Stimulated activated CD8-positive, alpha-beta memory T cell treated with anti-CD3 and anti-CD28 coated beads, Interleukin-7, amount 100 ng/mL, for 1 hour (primary cell): ENCODE data around the gene HDLBP.
A peak's percentile ranks its signal among the peaks of the same experiment; 100 is the strongest.
"Not testable (repeated sequence)": the region's sequence is repeated elsewhere in the genome, so short reads cannot be mapped to it uniquely, and the experiment has no call there.

Experiments used
- DNase-seq, 2 donors: peaks; one replicate each; pipeline ENCODE4 v3.0.0-alpha.2; 2020; ENCODE audit warnings: low read depth in 2 of 2

The HDLBP gene

DNA sequence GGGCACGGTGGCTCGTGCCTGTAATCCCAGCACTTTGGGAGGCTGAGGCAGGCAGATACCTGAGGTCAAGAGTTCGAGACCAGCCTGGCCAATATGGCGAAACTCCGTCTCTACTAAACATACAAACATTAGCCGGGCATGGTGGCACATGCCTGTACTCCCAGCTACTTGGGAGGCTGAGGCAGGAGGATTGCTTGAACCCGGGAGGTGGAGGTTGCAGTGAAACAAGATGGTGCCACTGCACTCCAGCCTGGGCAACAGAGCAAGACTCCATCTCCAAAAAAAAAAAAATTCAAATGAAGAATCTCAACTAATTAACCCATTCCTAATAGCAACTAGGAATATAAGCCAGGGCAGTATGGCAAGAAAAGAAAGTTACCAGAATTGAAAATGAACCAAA is 37.2 kb downstream of the HDLBP start:
- not testable (repeated sequence) for DNase-seq

DNA sequence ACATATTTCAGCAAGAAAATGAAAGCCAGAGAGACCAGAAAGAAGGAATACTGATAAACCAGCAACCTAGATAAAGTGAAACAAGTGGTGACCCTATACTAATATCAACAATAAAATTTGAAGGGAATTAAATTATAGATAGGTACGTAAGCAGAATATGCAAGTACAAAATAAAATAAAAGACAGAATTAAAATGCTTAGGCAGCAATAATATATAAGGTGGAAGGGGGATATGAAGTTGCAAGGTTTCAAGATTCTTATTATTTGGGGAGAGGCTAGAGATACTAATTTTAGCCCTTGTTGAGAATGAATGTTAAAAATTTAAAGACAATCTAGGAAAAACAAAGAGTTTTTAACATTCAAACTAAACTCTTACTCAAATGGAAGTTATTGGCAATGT is 39.6 kb downstream of the HDLBP start:
- DNase-seq: no peak

DNA sequence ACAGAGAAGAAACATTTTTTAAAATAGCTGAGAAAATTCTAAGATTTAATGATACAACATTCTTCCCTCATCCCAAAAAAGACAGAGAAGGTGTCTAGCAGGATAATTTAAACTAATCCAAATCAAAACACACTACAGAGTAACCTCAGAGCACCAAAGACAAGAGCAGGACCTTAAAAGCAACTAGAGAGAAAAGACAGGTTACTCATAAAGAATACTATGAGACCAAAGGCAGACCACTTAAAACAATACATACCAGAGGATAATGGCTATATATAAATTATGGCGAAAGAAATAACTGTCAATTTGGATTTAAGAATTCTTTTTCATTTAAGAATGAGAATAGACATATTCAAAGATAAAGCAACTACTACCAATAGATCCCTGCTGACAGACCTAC is 40.0 kb downstream of the HDLBP start:
- DNase-seq: no peak

DNA sequence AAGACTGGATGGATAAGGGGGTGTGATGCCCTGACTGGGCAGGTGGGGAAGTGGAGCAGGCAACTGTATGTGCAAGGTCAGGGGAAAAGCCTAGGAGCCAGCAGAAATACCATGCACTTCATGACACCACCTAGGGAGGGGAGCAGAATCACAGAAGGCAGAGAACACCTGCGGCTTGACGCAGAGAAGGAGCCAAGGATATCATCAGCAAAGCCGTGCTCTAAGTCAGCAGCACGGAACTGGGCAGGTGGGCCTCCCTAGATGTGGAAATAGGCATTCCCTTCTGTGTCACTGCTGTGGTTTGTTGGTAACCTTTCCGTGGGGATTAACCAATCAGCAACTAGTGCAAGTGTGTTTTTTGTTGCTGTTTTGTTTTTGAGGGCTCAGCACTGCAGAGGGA is 41.3 kb downstream of the HDLBP start:
- DNase-seq: no peak

DNA sequence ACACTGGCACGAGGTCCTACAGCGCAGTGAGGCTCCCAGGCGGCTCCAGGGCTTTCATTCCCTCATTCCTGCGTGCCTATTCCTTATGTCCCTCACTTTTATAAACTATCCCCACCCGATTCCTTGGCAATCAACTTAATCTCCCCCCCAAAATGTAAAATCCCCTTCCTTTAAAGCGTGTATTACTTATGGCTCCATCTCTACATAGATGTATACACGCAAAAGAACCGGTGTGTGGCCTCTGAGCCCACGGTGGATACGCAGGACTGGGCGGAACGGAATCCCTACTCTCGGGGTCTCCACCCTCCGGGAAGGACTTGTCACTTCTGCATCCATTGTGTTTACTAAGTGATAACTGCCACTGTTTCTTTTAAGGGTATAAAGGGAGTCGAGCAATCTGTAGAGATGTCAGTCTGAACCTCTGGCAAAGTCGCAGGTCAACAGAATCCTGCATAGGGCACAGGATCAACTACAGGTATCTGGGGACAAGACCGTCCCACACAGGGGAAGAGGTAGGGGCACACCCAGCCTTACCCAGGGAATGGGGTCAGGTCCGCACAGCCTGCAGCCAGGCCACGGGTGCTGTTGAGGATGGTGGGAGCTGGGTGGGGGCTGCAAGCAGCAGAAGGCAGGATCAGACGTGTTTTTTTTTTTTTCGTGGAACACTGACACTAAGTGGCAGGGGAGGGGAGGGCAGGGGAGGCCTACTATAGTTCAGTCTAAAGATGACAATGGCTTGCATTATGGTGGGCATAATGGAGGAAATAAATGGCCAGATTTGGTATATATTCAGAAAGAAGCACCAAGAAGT is 42.1 kb downstream of the HDLBP start:
- DNase-seq: no peak

DNA sequence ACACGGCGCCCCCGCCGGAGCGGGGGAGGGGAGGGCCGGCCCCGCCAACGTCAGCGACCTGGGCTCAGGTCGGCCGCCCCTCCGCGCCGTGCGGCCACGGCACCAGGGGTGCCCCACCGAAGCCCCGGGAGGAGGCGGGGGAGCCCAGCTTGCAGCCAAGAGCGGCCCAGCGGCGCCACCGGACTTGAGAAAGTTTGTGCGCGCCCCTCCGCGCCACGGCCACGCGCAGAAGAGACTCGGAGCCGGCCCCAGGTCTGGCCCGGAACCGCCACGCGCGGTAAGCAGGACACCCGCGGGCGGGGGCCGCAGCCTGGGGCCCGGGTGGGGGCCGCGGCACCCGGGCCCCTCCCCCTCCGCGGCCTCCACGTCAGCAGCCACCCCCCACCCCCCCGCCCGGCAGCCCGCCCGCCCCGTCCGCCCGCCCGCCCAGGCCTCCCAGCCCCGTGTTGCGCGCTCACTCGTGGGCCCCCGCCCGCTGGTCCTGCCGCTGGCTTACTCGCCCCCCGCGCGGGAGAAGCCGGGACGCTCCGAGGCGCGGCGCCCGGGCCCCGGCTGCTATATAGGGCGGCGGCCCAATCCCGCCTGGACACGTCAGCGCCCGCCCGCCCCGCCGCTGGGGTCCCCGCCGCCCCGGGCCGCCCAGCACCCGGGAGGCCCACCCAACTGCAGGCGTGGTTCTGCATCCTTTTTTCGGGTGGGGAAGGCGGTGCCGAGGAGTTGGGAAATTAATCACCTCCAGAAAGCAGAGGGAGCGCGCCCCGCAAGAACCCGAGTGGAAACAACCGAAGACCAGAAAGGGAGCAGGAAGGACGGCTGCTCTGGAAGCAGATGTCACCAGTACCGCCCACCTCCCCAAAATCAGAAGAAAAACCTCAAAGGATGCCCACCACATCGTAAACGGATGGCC is 42.9 kb downstream of the HDLBP start:
- peak; percentile 7 to 10 for DNase-seq

DNA sequence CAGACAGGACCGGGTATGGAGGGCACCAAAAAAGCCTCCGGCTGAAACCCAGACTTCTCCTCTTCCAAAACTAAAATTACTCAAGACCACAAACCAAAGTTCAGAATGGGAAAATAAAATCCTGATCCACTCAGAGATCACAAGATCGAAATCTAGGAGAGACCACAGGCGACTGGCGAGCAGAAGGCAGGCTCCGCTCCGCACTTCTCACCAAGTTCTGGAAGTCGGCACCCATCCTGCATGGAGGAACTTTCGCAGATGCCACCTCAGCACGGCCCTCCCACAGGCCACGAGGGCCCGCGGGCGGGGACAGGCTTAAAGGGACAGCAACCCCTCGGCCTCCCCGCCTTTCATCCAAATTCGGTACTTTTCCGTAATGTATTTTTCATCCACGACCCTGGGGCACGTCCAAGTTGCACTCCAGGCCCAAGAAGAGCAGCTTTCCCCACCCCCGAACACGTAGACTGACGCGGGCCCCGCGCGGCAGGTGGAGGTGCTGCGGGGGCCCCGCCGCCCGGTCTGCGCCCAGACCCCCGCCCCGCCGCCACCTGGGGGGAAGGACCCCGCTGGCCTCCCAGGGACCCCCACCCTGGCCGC is 43.7 kb downstream of the HDLBP start:
- peak; percentile 28 to 39 for DNase-seq

DNA sequence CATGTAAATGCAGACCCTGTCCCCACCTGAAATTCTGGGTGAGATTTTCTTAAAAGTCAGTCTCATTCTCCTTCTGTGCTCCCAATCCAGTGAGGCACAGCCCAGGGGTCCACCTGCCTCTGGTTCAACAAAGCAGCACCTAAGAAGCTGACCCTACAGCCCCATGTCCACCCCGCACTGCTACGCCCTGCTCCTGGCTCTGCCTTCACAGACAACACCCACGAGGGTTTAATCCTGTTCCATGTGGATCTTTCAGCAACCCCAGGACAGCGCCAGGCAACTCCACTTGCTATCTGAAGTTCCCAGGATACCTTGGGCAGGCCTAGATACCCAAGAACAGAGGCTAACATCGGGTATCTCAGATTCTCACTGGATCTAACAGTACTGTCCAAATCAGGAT is 44.9 kb downstream of the HDLBP start:
- DNase-seq: no peak

DNA sequence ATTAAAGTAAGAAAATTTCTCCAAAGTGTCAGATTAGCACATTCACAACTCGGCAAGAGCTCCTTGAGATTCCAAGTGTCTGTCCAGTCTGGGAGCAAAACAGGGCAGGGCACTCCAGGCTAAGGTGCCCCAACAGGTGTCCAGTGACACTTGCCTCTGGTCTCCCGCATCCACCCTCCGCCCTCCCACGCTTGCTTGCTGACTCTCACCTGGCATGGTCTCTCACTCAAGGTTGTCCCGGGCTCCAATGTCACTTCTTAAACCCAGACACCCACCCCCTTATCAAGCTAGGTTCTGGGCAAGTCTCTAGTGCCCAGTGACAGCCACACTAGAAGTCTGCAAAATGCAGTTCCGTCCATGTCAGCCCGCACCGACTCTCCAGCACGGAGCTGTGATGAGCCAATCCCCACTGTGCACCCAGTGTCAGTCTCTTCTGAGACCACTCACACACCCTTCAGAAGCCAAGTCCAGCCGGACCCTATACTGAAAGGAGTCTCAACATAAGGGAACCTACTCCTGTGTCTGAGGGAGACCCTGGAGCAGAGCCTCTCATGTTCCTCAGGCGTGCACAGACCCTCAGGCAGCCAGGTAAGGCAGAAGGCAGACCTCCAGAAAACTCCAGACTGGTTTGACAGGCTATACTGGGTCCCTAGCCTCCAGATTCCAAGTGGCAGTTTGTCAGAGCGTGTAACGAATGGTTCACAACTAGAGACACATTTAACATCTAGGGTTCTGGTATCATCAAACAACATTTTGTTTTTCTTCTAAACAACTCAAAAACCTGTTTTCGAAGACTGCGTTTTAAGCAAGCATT is 45.6 kb downstream of the HDLBP start:
- DNase-seq: no peak

DNA sequence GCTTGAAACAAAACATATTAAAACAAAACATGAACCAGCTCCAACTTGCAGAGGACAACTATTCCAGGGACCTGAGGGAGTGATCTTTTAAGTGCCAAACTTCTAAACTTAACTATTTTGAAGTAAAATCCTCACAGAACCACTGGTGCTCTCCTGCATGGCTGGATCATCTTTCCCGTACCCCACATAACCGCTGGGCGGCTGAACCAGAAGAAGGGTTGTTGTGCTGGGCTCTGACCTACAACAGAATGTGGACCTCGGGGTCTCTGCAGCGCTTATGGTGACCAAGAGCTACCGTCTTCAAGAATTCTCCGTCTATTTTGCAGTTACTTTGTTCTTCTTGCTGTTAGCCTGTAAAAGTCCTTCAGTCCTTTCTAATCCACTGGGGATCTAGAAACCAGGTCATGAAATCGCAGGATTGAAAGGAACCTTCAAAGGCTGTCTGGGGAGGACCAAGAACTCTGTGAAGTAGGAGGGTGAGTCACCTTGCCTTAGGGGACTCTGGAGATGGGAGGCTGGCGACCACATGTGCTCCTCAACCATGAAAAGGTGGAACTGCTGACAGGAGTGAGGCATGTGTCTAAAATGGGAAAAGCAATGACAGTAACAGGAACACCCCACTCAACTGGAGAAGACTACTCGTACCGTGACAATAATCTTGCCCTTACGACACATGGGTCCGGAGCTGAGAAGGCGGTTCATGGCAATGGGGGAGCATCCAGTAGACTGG is 46.6 kb downstream of the HDLBP start:
- no peak for DNase-seq

DNA sequence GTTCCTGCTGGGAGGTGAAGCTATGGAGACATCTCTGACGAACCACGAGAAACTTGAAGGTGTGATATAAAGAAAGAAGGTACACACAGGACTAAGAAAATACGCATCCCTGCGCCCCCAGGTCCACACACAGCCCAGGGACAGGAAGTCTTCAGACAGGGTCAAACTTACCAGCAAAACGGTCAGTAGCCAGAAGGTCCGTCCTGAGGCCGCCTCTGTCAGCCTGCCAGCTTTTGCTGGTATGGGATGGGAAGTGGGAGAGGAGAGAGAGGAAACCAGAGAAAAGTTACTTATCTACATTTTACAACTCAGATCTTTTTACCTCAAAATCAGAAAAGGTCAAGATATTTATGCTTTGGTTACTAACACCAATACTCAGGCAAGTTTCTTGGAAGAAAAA is 47.2 kb downstream of the HDLBP start:
- no peak for DNase-seq

DNA sequence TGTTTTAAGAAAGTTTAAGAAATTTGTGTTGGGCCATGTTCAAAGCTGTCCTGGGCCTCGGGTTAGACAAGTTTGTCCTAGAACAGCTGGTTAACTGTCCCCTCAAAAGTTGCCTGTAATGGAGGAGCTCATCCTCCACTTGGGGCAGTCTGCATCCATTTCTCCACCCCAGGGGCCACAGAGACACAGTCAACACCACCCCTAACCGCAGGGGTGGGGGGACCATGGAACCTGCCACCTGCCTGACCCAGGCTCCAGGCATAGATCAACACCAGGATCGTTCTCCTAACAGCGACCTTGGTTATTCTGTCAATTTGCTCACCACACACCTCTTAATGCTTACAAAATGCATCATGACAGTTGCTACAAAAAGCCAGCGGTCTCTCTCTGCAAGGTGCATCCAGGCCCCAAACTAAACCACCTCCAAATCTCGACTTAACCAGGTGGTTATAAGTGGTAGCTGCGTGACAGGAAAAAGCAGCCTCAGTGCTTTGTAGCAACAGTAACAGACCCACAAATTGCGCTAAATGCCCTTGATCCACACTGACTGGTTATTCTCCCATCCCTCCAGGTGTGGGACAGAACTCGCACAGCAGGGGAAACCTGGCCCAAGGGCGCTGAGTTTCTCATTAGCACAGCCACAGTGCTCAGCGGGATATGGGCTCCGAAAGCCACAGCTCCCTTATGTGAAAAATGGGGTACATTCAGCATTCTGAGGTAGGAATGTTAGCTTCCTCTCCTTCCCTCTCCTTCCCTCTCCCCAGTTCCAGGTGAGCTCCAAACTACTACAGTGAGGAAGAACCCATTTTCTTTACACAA is 48.0 kb downstream of the HDLBP start:
- DNase-seq: no peak

DNA sequence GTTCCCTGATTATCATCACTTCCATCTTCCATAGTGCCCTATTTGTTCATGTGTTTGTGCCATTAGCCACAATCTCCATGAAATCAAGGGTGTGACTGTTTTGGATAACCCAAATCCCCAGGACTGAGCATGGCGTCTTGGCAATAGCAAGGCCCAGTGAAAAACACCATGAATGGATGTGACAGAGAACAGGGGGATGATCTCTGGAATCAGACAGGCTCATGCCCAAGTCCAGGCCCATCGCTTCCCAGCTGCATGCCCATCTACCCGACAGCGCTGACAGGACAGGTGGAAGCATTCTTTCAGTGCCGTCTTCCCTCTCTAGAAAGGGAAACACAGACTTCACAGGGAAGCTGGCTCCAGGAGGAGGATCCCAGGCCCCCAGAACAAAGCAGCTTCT is 50.0 kb downstream of the HDLBP start:
- no peak for DNase-seq

DNA sequence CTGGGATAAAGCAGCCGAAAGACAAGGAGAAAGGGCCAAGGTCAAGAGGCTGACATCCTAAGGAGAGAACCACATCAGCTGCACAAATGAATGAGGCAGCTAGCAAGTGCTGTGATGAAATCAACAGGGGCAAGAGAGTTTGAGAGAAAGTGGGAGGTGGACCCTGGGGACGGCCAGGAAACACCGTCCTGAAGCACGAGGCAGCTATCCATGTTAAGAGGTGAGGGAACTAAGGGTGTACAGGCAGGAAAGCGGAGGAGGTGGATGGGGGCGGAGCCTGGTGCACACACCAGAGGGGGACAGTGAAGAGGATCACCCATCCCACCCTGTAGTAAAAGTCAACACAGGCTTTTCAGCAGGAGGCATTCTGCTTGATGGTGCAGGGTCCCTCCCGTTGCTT is 52.4 kb downstream of the HDLBP start:
- no peak for DNase-seq

DNA sequence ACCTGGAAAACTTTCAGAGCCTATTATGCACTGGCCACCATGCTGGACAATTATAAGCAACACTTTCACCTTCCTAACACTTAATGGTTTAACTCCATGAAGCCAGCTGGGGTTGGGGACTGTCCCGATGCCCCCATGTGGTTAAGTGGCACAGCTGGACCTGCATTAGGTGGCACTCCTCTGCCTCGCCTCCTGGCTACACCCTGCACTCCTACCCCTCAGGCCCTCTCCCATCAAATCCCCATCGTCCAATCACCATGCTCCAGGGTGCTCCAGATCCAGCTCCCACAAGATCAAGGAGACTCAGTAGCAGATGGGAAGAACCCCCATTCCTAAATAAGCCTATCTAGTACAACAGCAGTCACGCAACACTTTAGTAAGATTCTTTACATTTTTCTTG is 53.8 kb downstream of the HDLBP start:
- no peak for DNase-seq

DNA sequence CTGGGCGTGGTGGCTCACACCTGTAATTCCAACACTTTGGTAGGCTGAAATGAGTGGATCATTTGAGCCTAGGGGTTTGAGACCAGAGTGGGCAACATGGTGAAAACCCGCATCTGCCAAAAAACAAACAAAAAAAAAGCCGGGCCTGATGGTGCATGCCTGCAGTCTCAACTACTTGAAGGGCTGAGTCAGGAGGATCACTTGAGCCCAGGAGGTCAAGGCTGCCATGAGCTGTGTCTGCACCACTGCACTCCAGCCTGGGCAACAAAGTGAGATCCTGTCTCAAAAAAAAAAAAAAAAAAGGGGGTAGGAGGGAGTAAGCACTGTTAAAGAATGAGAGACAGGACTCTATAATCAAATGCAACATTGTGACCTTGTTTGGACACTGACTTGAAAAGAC is 54.6 kb downstream of the HDLBP start:
- DNase-seq: no peak

DNA sequence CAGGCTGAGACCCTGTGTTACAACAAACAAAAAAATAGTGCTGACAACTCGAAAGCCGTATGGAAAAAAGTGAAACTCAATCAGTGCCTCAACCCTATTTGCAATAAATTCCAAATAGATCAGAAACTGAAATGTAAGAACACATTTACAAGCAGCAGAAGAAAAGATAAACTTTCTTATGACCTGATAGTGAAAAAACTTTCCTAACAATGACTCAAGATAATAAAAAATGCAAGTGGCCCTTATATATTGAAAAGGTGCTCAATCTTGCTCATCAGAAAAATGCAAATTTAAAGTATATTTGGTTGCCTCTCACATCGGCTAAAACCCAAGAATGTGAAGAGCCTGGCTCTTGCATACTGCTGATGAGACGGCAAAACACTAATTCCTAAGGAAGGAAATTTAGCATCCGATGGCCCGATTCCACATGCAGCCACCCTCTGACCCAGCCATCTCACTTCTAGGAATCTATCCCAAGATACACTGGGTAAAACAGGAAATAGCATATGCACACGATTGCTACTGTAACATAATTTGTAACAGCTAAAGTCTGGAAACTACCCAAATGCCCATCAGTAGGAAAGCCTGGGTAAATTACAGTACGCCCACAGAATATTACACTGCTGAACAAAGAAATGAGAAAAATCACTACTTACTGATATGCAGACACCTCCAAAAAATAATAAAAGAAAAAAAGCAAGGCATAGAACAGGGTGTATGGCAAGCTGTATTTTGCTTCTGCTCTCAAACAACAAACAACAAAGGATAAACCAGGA is 56.8 kb downstream of the HDLBP start:
- DNase-seq: no peak

DNA sequence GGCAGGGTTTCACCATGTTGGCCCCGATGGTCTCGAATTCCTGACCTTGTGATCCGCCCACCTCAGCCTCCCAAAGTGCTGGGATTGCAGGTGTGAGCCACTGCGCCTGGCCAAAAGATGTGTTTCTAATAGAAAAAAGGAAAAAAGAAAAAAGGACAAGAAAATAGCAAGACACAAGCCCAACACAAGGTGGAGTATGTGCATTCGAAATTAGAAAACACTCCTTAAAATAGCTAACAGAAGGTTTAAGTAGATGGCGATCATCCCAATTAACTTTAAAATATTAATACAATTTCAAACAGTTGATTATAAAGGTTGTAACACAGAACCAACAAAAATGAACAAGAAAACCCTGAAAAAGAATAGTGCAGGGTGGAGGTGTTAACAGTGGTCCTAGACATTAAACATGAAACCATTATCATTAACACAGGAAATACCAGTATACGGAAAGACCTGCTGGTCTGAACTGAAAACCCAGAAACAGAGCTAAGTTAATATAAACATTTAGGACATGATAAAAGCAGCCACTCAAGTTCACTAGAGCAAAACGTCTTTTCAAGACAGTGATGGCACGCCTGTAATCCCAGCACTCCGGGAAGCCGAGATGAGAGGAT is 57.9 kb downstream of the HDLBP start:
- no peak for DNase-seq

DNA sequence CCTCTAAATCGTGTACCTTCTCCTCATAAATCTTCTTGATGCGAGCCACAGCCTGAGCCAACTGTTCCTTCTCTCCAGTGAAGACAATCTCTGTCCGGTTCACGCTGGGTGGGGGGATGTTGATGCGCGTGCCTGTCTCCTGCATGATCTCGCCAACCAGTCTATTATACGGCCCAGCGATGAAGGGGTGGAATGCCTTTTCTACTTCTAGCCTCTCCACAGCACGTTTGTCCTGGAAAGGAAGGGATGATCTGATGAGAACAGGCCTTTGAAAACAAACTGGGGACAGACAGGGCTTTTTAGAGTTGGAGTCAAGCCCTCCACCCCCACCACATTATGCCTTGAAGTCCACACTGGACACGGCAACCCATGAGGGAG is 59.3 kb downstream of the HDLBP start:
- no peak for DNase-seq
